HepG2 (cell line): ENCODE data around the gene CCDC178. TPM values are rescaled to one million over a fixed set of nuclear protein-coding genes. Genes with fewer than 3 reads are reported as not detected.

Experiments used
- ATAC-seq: fragments of 200-7000 bp; cut with Tn5 transposase; 3 replicates; pipeline ENCODE4 v1.9.1; 2020; ENCODE audit warnings: mild to moderate bottlenecking, moderate library complexity
- BruUV-seq: library from RNA; stranded (reverse); fragments of 400-500 nt; replicated peaks from 2 replicates; lab custom pipeline; 2021; lab: Mats Ljungman, UMichigan
- CTCF ChIA-PET: fragments of 300-600 bp; formaldehyde crosslinking; extraction: SDS; loops from one replicate; lab custom pipeline; 2021; ENCODE audit warnings: low total read pairs, inconsistent platforms, low intra/inter-chr PET ratio; lab: Yijun Ruan, JAX
- POLR2A ChIA-PET: fragments of 350-600 bp; sonication (Branson Sonifier 250); formaldehyde crosslinking; loops from one replicate; lab custom pipeline; 2020; ENCODE audit warnings: antibody characterized with exemption, inconsistent platforms; lab: Yijun Ruan, JAX
- DNase-seq: peaks from one replicate; pipeline ENCODE4 v3.0.0-alpha.2; 2015; ENCODE audit warnings: low spot score
- FAIRE-seq: peaks from 3 replicates; lab custom pipeline; 2011; peaks lifted over from hg19 to GRCh38; lab: Jason Lieb, UNC
- H2AFZ ChIP-seq: one replicate; pipeline ENCODE4 v1.6.1; 2011; ENCODE audit warnings: low read length, inconsistent platforms
- H3K27ac ChIP-seq: fragments of 300-600 bp; 3 replicates; pipeline ENCODE4 v1.8.0; 2011; ENCODE audit warnings: mixed run types, mild to moderate bottlenecking, mixed read lengths, low read length, inconsistent platforms; ENCODE audit not compliant: insufficient read depth; ENCODE audit errors: extremely low read length
- H3K27me3 ChIP-seq, 2 experiments: fragments of 200-600 bp in 1 of 2; 2 replicates in 1 of 2; 3 replicates in 1 of 2; pipeline versions ENCODE4 v1.6.0 to v1.8.0; 2011; ENCODE audit warnings: low read length in 2 of 2, mild to moderate bottlenecking in 2 of 2, moderate library complexity in 2 of 2, inconsistent platforms in 1 of 2; ENCODE audit not compliant: insufficient read depth in 2 of 2, control insufficient read depth in 1 of 2
- H3K36me3 ChIP-seq, 2 experiments: fragments of 200-600 bp in 1 of 2; replicated peaks in 1 of 2; 2 replicates in 1 of 2; 3 replicates in 1 of 2; pipeline versions ENCODE4 v1.5.1 to v1.8.0; 2011; ENCODE audit warnings: low read length in 2 of 2, inconsistent platforms in 1 of 2; ENCODE audit not compliant: insufficient read depth in 2 of 2, control insufficient read depth in 1 of 2
- H3K4me1 ChIP-seq: 2 replicates; pipeline ENCODE4 v1.5.1; 2012; ENCODE audit warnings: low read length, inconsistent platforms; ENCODE audit not compliant: insufficient read depth
- H3K4me2 ChIP-seq: 2 replicates; pipeline ENCODE4 v1.6.0; 2011; ENCODE audit warnings: low read depth, low read length, inconsistent platforms
- H3K4me3 ChIP-seq, 3 experiments: fragments of 200-600 bp in 1 of 3; sonication (generic), shearing (Covaris generic) in 1 of 3; replicated peaks in 1 of 3; 2 replicates each; pipeline ENCODE4 v1.5.1; 2011 to 2016; ENCODE audit warnings: low read length in 3 of 3, inconsistent platforms in 2 of 3, low read depth in 2 of 3, mild to moderate bottlenecking in 2 of 3, control low read depth in 1 of 3, mixed read lengths in 1 of 3; ENCODE audit not compliant: insufficient read depth in 1 of 3
- H3K79me2 ChIP-seq: one replicate; pipeline ENCODE4 v1.6.1; 2011; ENCODE audit warnings: low read length, inconsistent platforms; ENCODE audit not compliant: insufficient read depth
- H3K9ac ChIP-seq: 2 replicates; pipeline ENCODE4 v1.6.0; 2011; ENCODE audit warnings: mild to moderate bottlenecking, low read depth, low read length, inconsistent platforms; ENCODE audit not compliant: insufficient read depth
- H3K9me3 ChIP-seq: 2 replicates; pipeline ENCODE4 v1.5.1; 2012; ENCODE audit warnings: mild to moderate bottlenecking, low read length
- H4K20me1 ChIP-seq: 2 replicates; pipeline ENCODE4 v1.6.0; 2011; ENCODE audit warnings: inconsistent platforms, mild to moderate bottlenecking, low read length, moderate library complexity; ENCODE audit not compliant: insufficient read depth
- CCAR2 ChIP-seq: fragments of 200-400 bp; formaldehyde crosslinking; optimal IDR thresholded peaks from 2 replicates; pipeline ENCODE3; 2018; ENCODE audit warnings: low read depth, mild to moderate bottlenecking, low read length, moderate library complexity
- GABPB1 ChIP-seq: IDR thresholded peaks from 2 replicates; pipeline ENCODE4 v1.6.1; 2016; ENCODE audit warnings: mild to moderate bottlenecking, missing genetic modification reagents, moderate library complexity, missing compliant biosample characterization
- NCOA5 ChIP-seq: sonication (generic); formaldehyde crosslinking; IDR thresholded peaks from 2 replicates; pipeline ENCODE4 v1.4.0; 2020; ENCODE audit warnings: missing genetic modification reagents
- RFX1 ChIP-seq: fragments of 450-650 bp; IDR thresholded peaks from 2 replicates; pipeline ENCODE4 v1.6.1; 2017
- SETDB1 ChIP-seq: sonication (generic); formaldehyde crosslinking; IDR thresholded peaks from 2 replicates; pipeline ENCODE4 v1.5.1; 2020; ENCODE audit warnings: missing genetic modification reagents, mild to moderate bottlenecking, borderline replicate concordance
- SOX5 ChIP-seq: IDR thresholded peaks from 2 replicates; pipeline ENCODE4 v1.6.1; 2016; ENCODE audit warnings: borderline replicate concordance
- TOPORS ChIP-seq: sonication (generic); formaldehyde crosslinking; IDR thresholded peaks from 2 replicates; pipeline ENCODE4 v1.8.0; 2023; ENCODE audit warnings: mild to moderate bottlenecking, missing genetic modification reagents
- ZNF34 ChIP-seq: sonication (generic); formaldehyde crosslinking; IDR thresholded peaks from 2 replicates; pipeline ENCODE4 v1.4.0; 2020; ENCODE audit warnings: mild to moderate bottlenecking, missing genetic modification reagents, borderline replicate concordance
- ZNF75D ChIP-seq: sonication (generic); formaldehyde crosslinking; IDR thresholded peaks from 2 replicates; pipeline ENCODE4 v1.8.1; 2023; ENCODE audit warnings: missing genetic modification reagents, mild to moderate bottlenecking, borderline replicate concordance
- ZNF879 ChIP-seq: sonication (generic); formaldehyde crosslinking; IDR thresholded peaks from 2 replicates; pipeline ENCODE4 v1.8.1; 2023; ENCODE audit warnings: missing genetic modification reagents
- WGBS: methylation state at CpG from one replicate; pipeline ENCODE4 v1.1.6; 2017; ENCODE audit warnings: low lambda C conversion rate; 5-methylcytosine and 5-hydroxymethylcytosine counted together
- in situ Hi-C: cut with HindIII; loops from 2 replicates; pipeline ENCODE4 v1.10.0; 2017; ENCODE audit warnings: low pct_unique_long_range_greater_than_20kb; ENCODE audit not compliant: extremely low pct_ligation_motif_present
- intact Hi-C: fragments of 100-400 bp; cut with micrococcal nuclease; formaldehyde crosslinking; loops from one replicate; pipeline ENCODE4 v1.10.0; 2022; ENCODE audit not compliant: unreplicated experiment
- polyA plus RNA-seq, 8 experiments: library from polyadenylated mRNA; depleted of rRNA in 3 of 8; stranded (reverse) in 7 of 8; unstranded in 1 of 8; fragments of >200 nt; fragmentation: Illumina TruSeq in 4 of 8; extraction: Trizol in 4 of 8; gene quantifications; 2 replicates each; pipeline versions ENCODE4 v1.2.1 to v1.2.3, GENCODE V29; 2011 to 2016; ENCODE audit warnings: low read depth in 4 of 8, missing spikeins in 1 of 8, mixed read lengths in 1 of 8; ENCODE audit not compliant: insufficient read depth in 1 of 8
- total RNA-seq, 5 experiments: library from RNA; depleted of rRNA; stranded (reverse); fragments of >200 nt; fragmentation: Illumina TruSeq; extraction: Trizol; gene quantifications; 2 replicates each; pipeline ENCODE4 v1.2.3, GENCODE V29; 2016; ENCODE audit warnings: low read depth in 1 of 5
- TF ChIP-seq, protein P1 (sequence below): sonication (generic); formaldehyde crosslinking; IDR thresholded peaks from 2 replicates; pipeline ENCODE4 v1.5.0; 2020; ENCODE audit warnings: mild to moderate bottlenecking, missing genetic modification reagents
- TF ChIP-seq, protein P2 (sequence below): sonication (generic); formaldehyde crosslinking; conservative IDR thresholded peaks from 2 replicates; pipeline ENCODE4 v1.8.0; 2022; ENCODE audit warnings: missing genetic modification reagents
- TF ChIP-seq, protein P3 (sequence below): sonication (generic); formaldehyde crosslinking; IDR thresholded peaks from 2 replicates; pipeline ENCODE4 v1.4.0; 2020; ENCODE audit warnings: low read depth, mild to moderate bottlenecking, missing genetic modification reagents
- TF ChIP-seq, protein P4 (sequence below): sonication (generic); formaldehyde crosslinking; IDR thresholded peaks from 2 replicates; pipeline ENCODE4 v1.5.1; 2020; ENCODE audit warnings: mild to moderate bottlenecking, missing genetic modification reagents, borderline replicate concordance

The CCDC178 gene
- total and polyA plus RNA-seq, 2 of the 13 experiments (the other 11 are each of a cell fraction or from before 2014, with no cell fraction given) = not detected

DNA sequence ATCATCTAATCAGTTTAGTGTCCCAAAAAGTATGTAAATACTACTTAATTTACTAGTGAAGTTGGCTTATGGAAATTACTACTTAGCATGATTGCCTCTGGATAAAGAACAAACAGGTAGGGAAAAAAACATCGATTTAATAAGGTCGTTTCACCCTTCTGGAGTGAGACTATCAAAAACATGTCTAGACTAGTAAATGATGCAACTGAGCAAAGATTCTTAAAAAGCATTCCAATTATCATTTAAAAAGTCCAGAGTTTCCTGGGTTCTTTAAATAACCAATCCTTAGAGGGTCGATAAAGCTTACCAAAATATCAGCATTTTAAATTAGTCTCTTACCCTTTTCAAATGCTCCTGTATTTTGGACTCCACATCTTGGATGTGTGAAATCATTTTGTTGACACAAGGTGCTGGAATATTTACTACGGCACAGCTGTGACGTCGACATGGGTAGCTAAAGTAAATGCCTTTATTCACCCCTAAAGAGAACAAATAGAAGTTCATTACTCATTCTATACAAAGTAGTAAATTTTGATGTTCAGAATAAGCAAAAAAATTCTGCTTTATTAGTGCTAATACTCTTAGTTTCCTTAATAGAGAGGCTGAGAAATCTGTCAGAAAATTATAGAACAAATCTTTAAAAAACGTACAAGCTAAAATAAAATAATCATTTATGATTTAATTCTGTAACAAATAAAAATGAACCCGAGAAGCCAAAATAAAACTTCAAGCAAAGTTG lies 70.6 kb downstream of the CCDC178 start (continued):
- TF ChIP-seq TOPORS (CRISPR knock-in tag) (no peak), ZNF34 (no peak), GABPB1 (no peak)
- TF ChIP-seq, protein P1, sequence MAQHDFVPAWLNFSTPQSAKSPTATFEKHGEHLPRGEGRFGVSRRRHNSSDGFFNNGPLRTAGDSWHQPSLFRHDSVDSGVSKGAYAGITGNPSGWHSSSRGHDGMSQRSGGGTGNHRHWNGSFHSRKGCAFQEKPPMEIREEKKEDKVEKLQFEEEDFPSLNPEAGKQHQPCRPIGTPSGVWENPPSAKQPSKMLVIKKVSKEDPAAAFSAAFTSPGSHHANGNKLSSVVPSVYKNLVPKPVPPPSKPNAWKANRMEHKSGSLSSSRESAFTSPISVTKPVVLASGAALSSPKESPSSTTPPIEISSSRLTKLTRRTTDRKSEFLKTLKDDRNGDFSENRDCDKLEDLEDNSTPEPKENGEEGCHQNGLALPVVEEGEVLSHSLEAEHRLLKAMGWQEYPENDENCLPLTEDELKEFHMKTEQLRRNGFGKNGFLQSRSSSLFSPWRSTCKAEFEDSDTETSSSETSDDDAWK = no peak
- TF ChIP-seq, protein P2, sequence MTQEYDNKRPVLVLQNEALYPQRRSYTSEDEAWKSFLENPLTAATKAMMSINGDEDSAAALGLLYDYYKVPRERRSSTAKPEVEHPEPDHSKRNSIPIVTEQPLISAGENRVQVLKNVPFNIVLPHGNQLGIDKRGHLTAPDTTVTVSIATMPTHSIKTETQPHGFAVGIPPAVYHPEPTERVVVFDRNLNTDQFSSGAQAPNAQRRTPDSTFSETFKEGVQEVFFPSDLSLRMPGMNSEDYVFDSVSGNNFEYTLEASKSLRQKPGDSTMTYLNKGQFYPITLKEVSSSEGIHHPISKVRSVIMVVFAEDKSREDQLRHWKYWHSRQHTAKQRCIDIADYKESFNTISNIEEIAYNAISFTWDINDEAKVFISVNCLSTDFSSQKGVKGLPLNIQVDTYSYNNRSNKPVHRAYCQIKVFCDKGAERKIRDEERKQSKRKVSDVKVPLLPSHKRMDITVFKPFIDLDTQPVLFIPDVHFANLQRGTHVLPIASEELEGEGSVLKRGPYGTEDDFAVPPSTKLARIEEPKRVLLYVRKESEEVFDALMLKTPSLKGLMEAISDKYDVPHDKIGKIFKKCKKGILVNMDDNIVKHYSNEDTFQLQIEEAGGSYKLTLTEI (CRISPR knock-in tag) = no peak

DNA sequence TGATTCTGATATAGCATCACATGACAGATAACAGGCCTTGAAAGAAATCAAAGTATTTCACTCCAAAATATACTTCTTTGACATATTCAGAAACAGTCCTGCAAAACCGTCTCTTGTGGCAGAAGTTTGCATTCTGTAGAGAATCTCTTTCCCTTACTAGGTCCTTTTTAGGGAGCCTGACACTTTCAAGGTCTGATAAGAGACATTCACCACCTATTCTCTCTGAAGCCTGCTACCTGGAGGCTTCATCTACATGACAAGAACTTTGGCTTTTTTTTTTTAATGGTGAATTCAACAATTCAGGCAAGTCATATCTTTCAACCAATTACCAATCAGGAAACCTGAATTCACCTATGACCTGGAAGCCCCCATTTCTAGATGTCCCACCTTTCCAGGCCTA lies 83.8 kb downstream of the CCDC178 start:
- no peak for DNase-seq
- Histone ChIP-seq H3K9me3 (no peaks in the 10 kb centered on the region), H3K9ac (no peak overlapping the region), H3K79me2 (no peaks in the 10 kb centered on the region), H3K4me2 (no peak overlapping the region), H3K36me3 (no peaks in the 10 kb centered on the region), H3K27ac (no peak overlapping the region), H2AFZ (no peak overlapping the region), H3K4me1 (no peaks in the 10 kb centered on the region), H3K4me3 (no peak overlapping the region), H3K27me3 (no peaks in the 10 kb centered on the region), H4K20me1 (no peaks in the 10 kb centered on the region)
- ChIA-PET POLR2A (no interaction called here), CTCF (no interaction called here)
- no peak for FAIRE-seq
- intact Hi-C loops (no loop called here), in situ Hi-C loops (no loop called here)
- no peak for ATAC-seq
- WGBS = 0% methylated on average over 1 of the region's 1 CpG
- TF ChIP-seq NCOA5 (CRISPR knock-in tag) = no peak
- TF ChIP-seq, protein P3, sequence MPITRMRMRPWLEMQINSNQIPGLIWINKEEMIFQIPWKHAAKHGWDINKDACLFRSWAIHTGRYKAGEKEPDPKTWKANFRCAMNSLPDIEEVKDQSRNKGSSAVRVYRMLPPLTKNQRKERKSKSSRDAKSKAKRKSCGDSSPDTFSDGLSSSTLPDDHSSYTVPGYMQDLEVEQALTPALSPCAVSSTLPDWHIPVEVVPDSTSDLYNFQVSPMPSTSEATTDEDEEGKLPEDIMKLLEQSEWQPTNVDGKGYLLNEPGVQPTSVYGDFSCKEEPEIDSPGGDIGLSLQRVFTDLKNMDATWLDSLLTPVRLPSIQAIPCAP (CRISPR knock-in tag) = no peak
- no peak for TF ChIP-seq ZNF879
- TF ChIP-seq CCAR2 = no peak
- TF ChIP-seq, protein P4, sequence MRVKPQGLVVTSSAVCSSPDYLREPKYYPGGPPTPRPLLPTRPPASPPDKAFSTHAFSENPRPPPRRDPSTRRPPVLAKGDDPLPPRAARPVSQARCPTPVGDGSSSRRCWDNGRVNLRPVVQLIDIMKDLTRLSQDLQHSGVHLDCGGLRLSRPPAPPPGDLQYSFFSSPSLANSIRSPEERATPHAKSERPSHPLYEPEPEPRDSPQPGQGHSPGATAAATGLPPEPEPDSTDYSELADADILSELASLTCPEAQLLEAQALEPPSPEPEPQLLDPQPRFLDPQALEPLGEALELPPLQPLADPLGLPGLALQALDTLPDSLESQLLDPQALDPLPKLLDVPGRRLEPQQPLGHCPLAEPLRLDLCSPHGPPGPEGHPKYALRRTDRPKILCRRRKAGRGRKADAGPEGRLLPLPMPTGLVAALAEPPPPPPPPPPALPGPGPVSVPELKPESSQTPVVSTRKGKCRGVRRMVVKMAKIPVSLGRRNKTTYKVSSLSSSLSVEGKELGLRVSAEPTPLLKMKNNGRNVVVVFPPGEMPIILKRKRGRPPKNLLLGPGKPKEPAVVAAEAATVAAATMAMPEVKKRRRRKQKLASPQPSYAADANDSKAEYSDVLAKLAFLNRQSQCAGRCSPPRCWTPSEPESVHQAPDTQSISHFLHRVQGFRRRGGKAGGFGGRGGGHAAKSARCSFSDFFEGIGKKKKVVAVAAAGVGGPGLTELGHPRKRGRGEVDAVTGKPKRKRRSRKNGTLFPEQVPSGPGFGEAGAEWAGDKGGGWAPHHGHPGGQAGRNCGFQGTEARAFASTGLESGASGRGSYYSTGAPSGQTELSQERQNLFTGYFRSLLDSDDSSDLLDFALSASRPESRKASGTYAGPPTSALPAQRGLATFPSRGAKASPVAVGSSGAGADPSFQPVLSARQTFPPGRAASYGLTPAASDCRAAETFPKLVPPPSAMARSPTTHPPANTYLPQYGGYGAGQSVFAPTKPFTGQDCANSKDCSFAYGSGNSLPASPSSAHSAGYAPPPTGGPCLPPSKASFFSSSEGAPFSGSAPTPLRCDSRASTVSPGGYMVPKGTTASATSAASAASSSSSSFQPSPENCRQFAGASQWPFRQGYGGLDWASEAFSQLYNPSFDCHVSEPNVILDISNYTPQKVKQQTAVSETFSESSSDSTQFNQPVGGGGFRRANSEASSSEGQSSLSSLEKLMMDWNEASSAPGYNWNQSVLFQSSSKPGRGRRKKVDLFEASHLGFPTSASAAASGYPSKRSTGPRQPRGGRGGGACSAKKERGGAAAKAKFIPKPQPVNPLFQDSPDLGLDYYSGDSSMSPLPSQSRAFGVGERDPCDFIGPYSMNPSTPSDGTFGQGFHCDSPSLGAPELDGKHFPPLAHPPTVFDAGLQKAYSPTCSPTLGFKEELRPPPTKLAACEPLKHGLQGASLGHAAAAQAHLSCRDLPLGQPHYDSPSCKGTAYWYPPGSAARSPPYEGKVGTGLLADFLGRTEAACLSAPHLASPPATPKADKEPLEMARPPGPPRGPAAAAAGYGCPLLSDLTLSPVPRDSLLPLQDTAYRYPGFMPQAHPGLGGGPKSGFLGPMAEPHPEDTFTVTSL (CRISPR knock-in tag) = no peak
- no peak for TF ChIP-seq SOX5 (CRISPR knock-in tag)
- no peak for TF ChIP-seq RFX1
- TF ChIP-seq SETDB1 = no peak
- no peak for TF ChIP-seq ZNF75D (CRISPR knock-in tag)
- BruUV-seq = no TSS peak
